ENCODE results near the gene UACA. TPM values are rescaled to one million over a fixed set of nuclear protein-coding genes. Genes with fewer than 3 reads are reported as not detected.
A peak's percentile ranks its signal among the peaks of the same experiment; 100 is the strongest.
"Not testable (repeated sequence)": the region's sequence is repeated elsewhere in the genome, so short reads cannot be mapped to it uniquely, and the experiment has no call there.

Gene UACA
- total and polyA plus RNA-seq, 8 donors: 15.4 to 39.5 (median 21.4) TPM

DNA sequence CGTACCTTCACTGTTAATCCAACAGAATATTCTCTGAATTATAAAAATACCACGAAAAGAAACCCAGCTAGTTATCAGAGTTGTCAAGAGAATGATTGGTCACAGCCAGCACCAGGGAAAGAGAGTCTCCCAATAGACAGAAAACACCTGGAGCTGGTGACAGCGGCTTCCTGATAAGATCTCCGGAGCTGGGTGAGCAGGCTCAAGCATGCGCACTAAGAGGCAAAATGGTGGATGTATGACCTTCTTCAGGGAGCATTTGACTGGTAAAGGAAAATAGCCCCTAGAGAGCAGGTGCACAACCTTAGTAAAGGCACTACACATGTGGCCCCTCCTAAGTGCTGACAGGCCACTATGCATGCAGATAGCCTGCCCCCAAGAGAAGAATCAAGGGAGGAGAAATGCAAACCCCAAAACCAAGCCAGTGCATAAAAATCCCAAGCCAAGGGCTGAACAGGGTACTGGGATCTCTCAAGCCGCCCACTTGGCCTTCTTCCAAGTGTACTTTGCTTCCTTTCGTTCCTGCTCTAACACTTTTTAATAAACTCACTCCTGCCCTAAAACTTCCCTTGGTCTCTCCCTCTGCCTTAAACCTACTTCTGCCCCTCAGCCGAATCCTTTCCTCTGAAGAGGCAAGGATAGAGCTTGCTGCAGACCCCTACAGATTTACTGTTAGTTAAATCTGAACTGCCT is 93.2 kb downstream of the UACA start:
- no peak overlapping the region for H3K27ac ChIP-seq
- H3K4me3 ChIP-seq: no peak overlapping the region
- intact Hi-C loops (cut with DNase I): no loop called here
- DNase-seq (peak in 1 of 6 donors; percentile 27), FAIRE-seq (no peak), ATAC-seq (peak in 2 of 4 donors; percentile 43 to 58)
- WGBS, 2 donors: 39 to 44% methylated on average over 8 of the region's 8 CpGs
- TF ChIP-seq, protein P1, sequence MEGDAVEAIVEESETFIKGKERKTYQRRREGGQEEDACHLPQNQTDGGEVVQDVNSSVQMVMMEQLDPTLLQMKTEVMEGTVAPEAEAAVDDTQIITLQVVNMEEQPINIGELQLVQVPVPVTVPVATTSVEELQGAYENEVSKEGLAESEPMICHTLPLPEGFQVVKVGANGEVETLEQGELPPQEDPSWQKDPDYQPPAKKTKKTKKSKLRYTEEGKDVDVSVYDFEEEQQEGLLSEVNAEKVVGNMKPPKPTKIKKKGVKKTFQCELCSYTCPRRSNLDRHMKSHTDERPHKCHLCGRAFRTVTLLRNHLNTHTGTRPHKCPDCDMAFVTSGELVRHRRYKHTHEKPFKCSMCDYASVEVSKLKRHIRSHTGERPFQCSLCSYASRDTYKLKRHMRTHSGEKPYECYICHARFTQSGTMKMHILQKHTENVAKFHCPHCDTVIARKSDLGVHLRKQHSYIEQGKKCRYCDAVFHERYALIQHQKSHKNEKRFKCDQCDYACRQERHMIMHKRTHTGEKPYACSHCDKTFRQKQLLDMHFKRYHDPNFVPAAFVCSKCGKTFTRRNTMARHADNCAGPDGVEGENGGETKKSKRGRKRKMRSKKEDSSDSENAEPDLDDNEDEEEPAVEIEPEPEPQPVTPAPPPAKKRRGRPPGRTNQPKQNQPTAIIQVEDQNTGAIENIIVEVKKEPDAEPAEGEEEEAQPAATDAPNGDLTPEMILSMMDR (IDR thresholded peaks at IDR 0.05): no peak
- H3K4me1 ChIP-seq: peaks cover 0 to 5% (median 0%) of the 10 kb centered on the region in 3 donors
- H3K36me3 ChIP-seq: peaks cover 0 to 8% (median 4%) of the 10 kb centered on the region in 3 donors
- H3K9me3 ChIP-seq: no peaks in the 10 kb centered on the region
- H3K27me3 ChIP-seq: no peaks in the 10 kb centered on the region

DNA sequence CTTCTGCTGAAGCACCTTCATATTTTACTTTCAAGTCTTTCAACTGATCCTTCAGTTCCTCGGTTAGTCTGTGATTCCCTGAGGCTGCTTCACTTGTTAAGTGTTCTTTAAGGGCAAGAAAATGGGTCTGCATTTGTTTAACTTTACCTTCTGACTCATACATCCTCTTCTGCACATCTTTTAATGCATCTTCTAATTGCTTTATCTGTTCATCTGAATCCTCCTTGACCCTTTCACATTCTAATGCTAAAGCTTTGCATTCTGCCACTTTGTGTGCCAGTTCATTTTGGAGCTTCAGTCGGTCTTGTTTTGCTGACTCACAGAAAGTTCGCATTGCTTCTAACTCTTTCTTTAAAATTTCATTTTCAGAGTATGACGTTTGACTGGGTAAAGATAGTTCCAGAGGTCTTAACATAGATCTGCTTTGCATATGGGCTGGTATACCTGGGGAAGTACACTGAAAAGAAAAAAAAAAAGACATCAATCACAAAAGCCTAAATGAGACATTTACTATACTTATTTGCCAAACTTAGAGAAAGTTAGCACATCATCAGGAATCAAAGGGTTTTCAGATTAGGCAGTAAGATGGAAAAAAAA is 94.3 kb downstream of the UACA start:
- no peak for ATAC-seq
- H3K9me3 ChIP-seq: no peaks in the 10 kb centered on the region
- no peak for DNase-seq
- no peaks in the 10 kb centered on the region for H3K27me3 ChIP-seq
- no peak for FAIRE-seq
- H3K36me3 ChIP-seq: peaks cover 0 to 8% (median 7%) of the 10 kb centered on the region in 3 donors
- intact Hi-C loops (cut with DNase I): no loop called here
- H3K27ac ChIP-seq: no peak overlapping the region
- peaks cover 0 to 5% (median 0%) of the 10 kb centered on the region in 3 donors for H3K4me1 ChIP-seq
- H3K4me3 ChIP-seq: no peak overlapping the region
- TF ChIP-seq, protein P1 (IDR thresholded peaks at IDR 0.05): no peak
- 84 to 86% methylated on average over 4 of the region's 4 CpGs for WGBS, 2 donors

DNA sequence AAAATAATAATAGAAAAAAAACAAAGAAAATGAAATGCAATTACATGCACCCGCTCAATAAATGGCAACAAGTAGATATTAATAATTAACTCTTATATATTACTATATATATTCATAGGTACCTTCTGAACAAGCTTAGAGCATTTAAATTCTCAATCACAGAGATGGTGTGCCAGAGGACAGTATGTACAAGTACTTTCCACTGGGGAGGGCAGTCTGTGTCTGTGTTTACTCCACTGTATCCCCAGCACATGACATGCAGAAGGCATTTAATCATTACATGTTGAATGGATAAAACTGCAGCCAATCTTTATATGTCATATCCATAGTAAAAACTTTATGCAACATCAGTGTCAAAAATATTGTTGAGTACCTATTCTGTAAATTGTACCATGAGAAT is 97.8 kb downstream of the UACA start:
- no peak for FAIRE-seq
- 97 to 98% methylated on average over 1 of the region's 1 CpG for WGBS, 2 donors
- intact Hi-C loops (cut with DNase I): no loop called here
- DNase-seq: no peak
- H3K4me1 ChIP-seq: peaks cover 0 to 5% (median 0%) of the 10 kb centered on the region in 3 donors
- H3K27ac ChIP-seq: no peak overlapping the region
- ATAC-seq: no peak
- H3K27me3 ChIP-seq: no peaks in the 10 kb centered on the region
- H3K4me3 ChIP-seq: no peak overlapping the region
- TF ChIP-seq, protein P1 (IDR thresholded peaks at IDR 0.05): no peak
- no peaks in the 10 kb centered on the region for H3K9me3 ChIP-seq
- H3K36me3 ChIP-seq: peaks cover 0 to 8% (median 8%) of the 10 kb centered on the region in 3 donors

DNA sequence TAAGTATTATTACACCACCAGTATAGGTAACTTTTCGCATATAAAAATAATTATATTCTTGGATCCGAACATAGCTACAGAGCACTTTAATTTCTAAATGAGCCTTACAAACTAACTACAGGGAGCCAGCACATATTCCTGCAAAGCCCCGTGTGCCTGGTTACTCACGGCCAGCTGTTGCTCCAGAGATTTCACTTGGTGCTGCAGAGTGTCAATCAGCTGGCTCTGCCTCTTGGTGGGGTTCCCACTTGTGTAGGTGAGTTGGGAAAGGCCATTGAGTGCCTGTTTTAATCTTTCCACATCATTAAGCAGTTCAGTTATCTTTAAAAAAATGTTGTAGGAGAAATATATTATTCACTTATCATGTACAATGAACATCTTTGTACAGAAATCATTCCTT is 98.9 kb downstream of the UACA start:
- H3K27ac ChIP-seq: no peak overlapping the region
- TF ChIP-seq, protein P1 (IDR thresholded peaks at IDR 0.05): no peak
- H3K4me3 ChIP-seq: no peak overlapping the region
- FAIRE-seq (no peak), ATAC-seq (no peak), DNase-seq (no peak)
- H3K27me3 ChIP-seq: no peaks in the 10 kb centered on the region
- H3K36me3 ChIP-seq: peaks cover 0 to 8% (median 8%) of the 10 kb centered on the region in 3 donors
- intact Hi-C loops (cut with DNase I): no loop called here
- WGBS, 2 donors: 88 to 93% methylated on average over 4 of the region's 4 CpGs
- no peaks in the 10 kb centered on the region for H3K4me1 ChIP-seq
- no peaks in the 10 kb centered on the region for H3K9me3 ChIP-seq

DNA sequence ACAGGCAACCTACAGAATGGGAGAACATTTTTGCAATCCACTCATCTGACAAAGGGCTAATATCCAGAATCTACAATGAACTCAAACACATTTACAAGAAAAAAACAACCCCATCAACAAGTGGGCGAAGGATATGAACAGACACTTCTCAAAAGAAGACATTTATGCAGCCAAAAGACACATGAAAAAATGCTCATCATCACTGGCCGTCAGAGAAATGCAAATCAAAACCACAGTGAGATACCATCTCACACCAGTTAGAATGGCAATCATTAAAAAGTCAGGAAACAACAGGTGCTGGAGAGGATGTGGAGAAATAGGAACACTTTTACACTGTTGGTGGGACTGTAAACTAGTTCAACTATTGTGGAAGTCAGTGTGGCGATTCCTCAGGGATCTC is 100.3 kb downstream of the UACA start:
- WGBS, 2 donors: 94 to 97% methylated on average over 2 of the region's 3 CpGs
- H3K36me3 ChIP-seq; intact Hi-C loops (cut with DNase I); H3K27ac ChIP-seq; ATAC-seq; DNase-seq; H3K9me3 ChIP-seq; H3K27me3 ChIP-seq; H3K4me1 ChIP-seq; H3K4me3 ChIP-seq; FAIRE-seq: not testable (repeated sequence)

Measured in pancreas (tissue), 10 donors.